Type B pancreatic cell (in vitro differentiated cells): ENCODE results near the gene GDPD4. TPM values are rescaled to one million over a fixed set of nuclear protein-coding genes. Genes with fewer than 3 reads are reported as not detected.
A peak's percentile ranks its signal among the peaks of the same experiment; 100 is the strongest.

Experiments used
- DNase-seq: peaks from one replicate; pipeline ENCODE4 v3.0.0; 2021; ENCODE audit warnings: mixed read lengths; ENCODE audit not compliant: unreplicated experiment; ENCODE audit errors: extremely low spot score
- H3K27ac Mint-ChIP-seq: 2 replicates; pipeline ENCODE4 v1.8.0; 2021; ENCODE audit warnings: mild to moderate bottlenecking, mixed read lengths
- H3K27me3 Mint-ChIP-seq: 2 replicates; pipeline ENCODE4 v1.8.0; 2021; ENCODE audit warnings: mixed read lengths
- H3K36me3 Mint-ChIP-seq: 2 replicates; pipeline ENCODE4 v1.8.0; 2021; ENCODE audit warnings: mixed read lengths
- H3K4me1 Mint-ChIP-seq: one replicate; pipeline ENCODE4 v1.8.0; 2021; ENCODE audit warnings: mixed read lengths; ENCODE audit not compliant: unreplicated experiment
- H3K4me3 Mint-ChIP-seq: 2 replicates; pipeline ENCODE4 v1.8.0; 2021; ENCODE audit warnings: mild to moderate bottlenecking, mixed read lengths
- H3K9me3 Mint-ChIP-seq: 2 replicates; pipeline ENCODE4 v1.8.0; 2021; ENCODE audit warnings: mixed read lengths
- CTCF ChIP-seq: fragments of 200-600 bp; sonication (generic); conservative IDR thresholded peaks from 2 replicates; pipeline ENCODE4 v1.5.0; 2021; ENCODE audit warnings: antibody characterized with exemption, mild to moderate bottlenecking
- total RNA-seq: library from RNA; stranded (reverse); gene quantifications from 2 replicates; pipeline ENCODE4 v1.2.1, GENCODE V29; 2021; ENCODE audit warnings: low replicate concordance

The GDPD4 gene
- total RNA-seq, 1 donor from 2014 or later = not detected

GRCh38 chr11:77190331-77191075 lies 111.0 kb downstream of the GDPD4 start:
- H3K27ac Mint-ChIP-seq = no peak overlapping the region
- H3K36me3 Mint-ChIP-seq = no peaks in the 10 kb centered on the region
- H3K4me1 Mint-ChIP-seq = peaks cover 3% of the 10 kb centered on the region
- no peak for DNase-seq
- no peaks in the 10 kb centered on the region for H3K9me3 Mint-ChIP-seq
- H3K4me3 Mint-ChIP-seq = no peak overlapping the region
- no peak for TF ChIP-seq CTCF
- H3K27me3 Mint-ChIP-seq = peaks cover 4% of the 10 kb centered on the region

GRCh38 chr11:77189588-77190210 lies 111.8 kb downstream of the GDPD4 start:
- H3K27me3 Mint-ChIP-seq = peaks cover 4% of the 10 kb centered on the region
- H3K36me3 Mint-ChIP-seq = no peaks in the 10 kb centered on the region
- no peak for DNase-seq
- H3K4me1 Mint-ChIP-seq = peaks cover 3% of the 10 kb centered on the region
- no peak for TF ChIP-seq CTCF
- no peak overlapping the region for H3K4me3 Mint-ChIP-seq
- H3K9me3 Mint-ChIP-seq = no peaks in the 10 kb centered on the region
- H3K27ac Mint-ChIP-seq = no peak overlapping the region

GRCh38 chr11:77188633-77189491 lies 112.6 kb downstream of the GDPD4 start:
- peak; percentile 59 for TF ChIP-seq CTCF
- Mint-ChIP-seq H3K36me3 (no peaks in the 10 kb centered on the region), H3K27ac (no peak overlapping the region), H3K27me3 (peaks cover 4% of the 10 kb centered on the region), H3K4me3 (no peak overlapping the region), H3K4me1 (peaks cover 3% of the 10 kb centered on the region), H3K9me3 (no peaks in the 10 kb centered on the region)
- no peak for DNase-seq

- H3K9me3 Mint-ChIP-seq = no peaks in the 10 kb centered on the region
- H3K27me3 Mint-ChIP-seq = peaks cover 4% of the 10 kb centered on the region
- H3K4me1 Mint-ChIP-seq = peaks cover 3% of the 10 kb centered on the region
- H3K27ac Mint-ChIP-seq = no peak overlapping the region
- peak; percentile 95 for TF ChIP-seq CTCF
- no peaks in the 10 kb centered on the region for H3K36me3 Mint-ChIP-seq
- H3K4me3 Mint-ChIP-seq = no peak overlapping the region
- peak; percentile 85 for DNase-seq
Measured at GRCh38 chr11:77187776-77188632, 113.5 kb downstream of the GDPD4 start.
